HG03045 (cell line): Measurements from ENCODE around the gene COX17.

Experiments used
- ATAC-seq: cut with Tn5 transposase; IDR thresholded peaks from one replicate; pipeline ENCODE4 v1.9.1; 2021; ENCODE audit warnings: mild to moderate bottlenecking, moderate library complexity; ENCODE audit not compliant: unreplicated experiment

The COX17 gene

DNA sequence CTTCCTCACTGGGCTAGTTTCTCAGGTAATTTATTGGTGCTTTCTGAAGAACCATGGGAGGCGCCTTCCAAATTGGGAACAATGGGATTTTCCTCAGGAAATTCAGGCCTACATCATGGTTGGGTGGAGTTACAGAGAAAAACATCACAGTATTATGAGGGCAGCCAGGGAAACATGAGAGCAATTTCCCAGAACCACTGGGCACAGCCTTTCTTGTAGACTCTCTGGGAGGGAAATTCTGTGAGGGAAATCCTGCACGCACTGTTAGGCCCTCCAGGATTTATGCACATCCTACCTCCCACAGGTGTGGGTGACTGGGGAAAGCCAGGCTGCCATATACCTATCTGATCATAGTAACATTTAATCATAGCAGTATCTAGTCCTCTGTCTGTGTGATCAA, 30.0 kb downstream of the COX17 start:
- no peak for ATAC-seq

DNA sequence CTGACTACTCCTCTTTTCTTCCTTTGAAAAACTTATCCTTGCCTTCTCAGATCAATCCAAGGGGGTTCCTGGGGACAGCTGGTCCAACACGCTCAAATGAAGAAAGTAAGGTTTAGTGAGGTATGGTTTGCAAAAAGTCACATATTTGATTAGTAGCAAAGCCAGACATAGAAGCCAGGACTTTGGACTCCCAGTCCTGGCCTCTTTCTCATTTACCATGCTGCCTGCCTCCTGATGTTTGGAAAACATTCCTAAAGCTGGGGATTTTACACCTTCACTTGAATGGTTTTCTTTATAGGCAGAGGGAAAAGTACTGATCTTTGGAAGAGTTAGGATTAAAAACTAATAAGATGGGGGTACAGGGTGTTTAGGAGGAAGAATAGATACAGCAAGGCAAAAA, 31.4 kb downstream of the COX17 start:
- no peak for ATAC-seq

DNA sequence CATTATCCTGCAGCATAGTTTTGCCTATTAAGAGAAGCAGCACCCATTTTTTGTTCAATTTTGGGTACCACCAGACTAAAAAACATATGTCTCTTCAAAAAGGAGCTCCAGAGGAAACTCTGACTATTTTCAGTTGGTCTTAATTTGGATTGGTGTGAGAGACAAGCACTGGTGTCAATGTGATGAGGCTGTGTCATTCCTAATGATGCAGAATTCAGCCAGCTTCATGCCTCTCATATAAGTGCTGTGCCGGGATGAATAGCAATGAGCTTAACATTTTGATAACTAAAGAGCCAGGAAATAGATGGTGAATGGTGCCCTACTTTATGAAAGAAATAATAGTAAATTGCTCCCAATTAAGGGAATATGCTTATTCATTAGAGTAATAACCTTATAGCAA, 32.7 kb downstream of the COX17 start:
- ATAC-seq, result no peak

DNA sequence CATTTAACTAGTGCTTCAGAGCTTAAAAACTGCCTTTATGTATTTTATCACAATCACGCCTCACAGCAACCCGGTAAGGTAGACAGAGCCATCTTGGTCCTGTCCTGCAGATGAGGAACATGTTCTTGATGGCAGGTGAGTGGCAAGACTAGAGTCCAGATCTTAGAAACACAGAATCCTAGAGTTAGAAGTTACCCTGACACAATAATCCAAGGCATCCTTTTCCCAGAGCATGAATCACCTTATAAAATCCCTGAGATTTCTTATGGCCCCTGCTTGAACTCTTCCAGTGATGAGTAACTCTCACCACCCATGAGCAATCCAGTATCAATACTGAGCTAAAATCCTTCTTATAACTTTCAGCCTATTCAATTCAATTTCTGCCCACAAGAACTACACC, 33.7 kb downstream of the COX17 start:
- ATAC-seq, result no peak

DNA sequence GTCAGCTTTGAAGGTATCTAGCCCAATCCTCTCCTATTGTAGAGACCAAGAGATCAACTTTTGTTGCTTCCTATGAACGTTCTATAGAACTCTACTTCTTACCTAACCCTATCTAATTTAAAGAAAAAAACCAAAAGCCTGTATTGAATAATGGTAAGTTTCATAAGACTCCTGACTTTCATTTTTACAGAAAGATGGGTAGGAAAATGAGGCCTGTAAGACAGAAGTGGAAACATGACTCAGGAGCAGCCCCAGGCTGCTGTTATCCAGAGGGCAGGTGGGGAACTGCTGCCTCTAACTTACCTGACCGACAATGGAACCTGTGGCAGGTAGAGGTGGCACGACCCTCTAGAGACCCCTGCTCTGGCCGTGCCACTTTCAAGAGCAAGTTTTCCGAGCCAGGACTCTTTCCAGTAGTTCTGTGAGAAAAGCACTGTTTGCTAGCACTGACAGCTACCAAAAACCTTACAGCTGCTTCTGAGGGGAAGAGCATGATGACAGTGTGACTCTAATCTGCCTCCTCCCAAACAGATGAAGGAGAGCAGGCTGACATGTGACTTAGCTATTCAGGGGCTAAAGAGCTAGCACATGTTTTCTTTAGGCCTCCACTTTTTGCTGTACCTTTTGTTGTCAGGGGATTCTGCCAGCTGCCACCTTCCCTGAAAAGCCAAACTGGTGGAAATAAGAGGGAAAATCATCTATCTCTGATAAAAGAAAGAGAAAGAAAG, 34.3 kb downstream of the COX17 start:
- ATAC-seq, result no peak

DNA sequence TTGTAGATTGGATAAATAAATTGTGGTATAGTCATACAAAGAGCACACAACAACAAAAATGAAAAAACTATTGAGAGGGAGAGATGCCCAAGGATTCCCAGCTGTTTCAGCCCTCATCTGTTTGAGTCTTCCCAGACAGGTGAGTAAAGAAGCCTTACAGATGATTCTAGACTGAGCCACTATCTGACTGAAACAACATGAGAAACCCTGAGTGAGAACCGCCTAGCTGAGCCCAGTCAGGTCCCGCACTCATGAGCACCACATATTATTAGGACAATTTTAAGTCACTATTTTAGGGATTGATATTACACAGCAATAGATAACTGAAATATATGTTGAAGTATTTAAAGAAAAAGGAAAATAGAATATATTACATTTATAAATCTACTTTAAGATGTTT, 35.8 kb downstream of the COX17 start:
- no peak for ATAC-seq

DNA sequence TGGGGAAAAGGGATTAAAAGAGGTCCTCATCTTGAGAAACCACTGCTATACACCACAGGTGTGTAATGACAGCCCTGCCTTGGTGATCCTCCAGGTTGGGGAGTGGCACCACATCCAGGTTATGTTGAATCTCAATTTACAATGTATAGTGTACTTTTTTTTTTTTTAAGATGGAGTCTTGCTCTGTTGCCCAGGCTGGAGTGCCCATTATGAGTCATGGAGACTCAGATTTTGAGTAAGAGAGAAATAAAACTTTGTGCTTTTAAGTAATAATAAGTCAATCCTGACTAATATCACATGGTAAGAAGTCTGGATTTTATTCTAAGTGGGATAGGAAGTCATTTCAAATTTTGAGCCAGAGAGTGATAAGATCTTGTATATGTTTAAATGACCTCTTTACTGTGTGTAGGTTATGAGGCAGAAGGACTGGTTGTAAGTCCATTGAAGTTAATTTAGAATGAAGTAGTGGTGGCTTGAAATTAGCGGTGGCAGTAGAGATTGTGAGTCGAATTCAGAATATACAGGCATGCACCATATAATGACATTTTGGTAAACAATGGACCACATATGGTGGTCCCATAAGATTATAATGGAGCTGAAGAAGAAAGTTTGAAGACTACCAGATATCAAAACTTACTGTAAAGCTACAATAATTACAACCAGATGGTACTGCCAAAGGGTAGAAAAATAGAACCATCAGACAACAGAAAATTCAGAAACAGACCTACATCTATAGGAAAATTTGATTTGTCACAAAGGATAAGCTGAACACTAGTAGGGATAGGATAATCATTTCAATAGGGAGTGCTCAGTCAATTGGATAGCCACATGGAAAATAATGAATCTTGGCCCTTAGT, 37.5 kb downstream of the COX17 start:
- no peak for ATAC-seq

DNA sequence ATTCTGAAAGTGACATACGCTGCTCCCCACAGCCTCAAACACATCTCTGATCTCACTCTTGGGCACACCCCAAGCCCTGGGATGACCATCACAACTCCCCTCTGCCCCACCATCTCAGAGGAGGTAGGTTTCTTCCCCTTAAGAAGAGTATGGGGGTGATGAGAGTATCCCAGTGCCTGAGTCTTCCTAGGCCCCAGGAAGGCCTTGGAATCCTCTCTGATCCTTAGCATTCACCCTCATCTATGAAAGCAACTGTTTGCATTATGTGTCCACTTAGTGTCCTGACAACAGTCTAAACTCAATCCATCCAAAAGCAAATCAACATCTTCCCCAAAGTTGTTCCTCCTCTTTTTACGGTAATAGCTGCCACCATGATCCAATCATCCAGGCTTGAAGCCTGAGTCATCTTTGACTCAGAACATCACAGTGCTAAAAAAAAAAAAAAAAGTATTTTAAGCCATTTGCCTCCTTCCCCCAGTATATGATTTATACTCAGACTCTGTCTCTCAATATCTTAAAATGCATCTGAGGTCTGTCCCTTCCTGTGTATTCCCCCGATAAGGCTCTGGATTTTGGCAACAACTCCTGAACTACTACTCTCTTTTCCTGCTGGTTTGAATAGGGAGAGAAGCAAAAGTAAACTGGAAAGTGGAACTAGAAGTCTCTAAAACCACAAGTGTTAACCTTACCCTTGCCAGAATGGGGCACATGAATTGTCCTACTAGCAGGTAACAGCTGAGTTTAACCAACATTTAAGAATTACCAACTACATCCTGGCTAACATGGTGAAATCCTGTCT, 39.3 kb downstream of the COX17 start:
- ATAC-seq, result peak; percentile 33

DNA sequence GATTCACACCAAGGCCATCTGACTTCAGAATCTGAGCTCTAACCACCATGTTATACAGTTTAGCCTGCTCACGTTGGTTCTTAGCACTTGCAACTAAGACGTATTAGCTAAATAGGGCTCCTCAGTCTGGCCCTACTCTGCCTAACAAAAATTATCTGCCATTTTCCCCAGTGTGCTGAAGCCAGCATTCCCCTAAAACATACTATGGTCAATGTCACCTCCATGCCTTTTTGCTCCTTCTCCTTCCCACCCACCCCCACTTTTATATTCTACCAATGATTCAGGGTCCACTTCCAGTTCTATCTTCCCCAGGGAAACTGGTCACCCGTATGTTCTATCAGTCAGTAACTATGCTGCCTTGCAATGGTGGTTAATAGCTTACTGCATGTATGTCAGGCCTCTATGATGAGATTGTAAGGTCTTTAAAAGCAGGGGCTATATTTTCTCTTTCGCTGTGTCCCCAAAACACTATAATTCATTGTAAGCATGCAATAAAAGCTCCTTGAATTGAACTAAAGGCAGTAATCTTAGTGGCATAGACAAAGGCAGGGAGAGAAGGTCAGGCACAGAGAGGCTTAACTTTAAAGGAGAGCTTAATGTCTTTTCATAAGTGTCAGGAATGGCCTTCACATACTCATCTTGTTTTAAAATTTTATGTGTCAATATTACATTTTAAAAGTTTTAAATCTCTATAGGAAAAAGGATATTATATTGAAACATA, 40.2 kb downstream of the COX17 start:
- no peak for ATAC-seq

DNA sequence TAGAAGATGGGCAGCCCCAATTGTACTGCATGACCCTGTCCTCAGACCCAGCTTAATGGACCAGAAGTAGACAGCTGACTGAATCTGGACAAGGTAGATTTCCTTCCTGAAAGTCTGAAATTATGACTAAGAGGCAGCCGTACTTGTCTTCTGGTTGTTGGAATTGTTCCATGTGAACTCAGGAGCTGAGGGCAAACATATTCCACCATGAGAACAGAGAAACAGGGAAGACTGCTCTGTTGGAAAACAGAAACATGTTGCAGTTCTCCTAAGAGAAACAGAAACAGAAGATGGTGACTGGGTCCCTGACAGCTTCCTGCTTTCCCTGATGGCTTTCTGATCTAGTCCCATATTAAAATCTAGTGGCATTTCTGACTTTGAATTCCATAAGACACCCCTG, 41.0 kb downstream of the COX17 start:
- no peak for ATAC-seq

DNA sequence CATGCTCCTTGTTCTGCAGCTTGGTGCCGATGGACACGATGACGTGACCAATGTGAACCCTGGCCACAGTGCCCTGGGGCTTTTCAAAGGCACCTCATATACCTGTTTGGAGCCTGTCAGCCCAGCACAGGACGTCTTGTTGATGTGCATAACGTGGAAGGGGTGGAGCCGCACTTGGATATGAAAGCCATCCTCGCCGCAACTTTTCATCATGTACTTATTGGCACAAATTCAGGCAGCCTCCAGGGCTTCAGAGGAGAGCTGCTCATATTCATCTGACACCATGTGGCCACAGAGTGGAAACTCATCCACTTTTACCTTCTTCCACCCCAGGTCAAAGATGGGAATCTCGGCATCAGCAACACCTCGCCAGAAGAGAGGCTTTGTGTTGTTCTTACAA, 41.5 kb downstream of the COX17 start:
- no peak for ATAC-seq

DNA sequence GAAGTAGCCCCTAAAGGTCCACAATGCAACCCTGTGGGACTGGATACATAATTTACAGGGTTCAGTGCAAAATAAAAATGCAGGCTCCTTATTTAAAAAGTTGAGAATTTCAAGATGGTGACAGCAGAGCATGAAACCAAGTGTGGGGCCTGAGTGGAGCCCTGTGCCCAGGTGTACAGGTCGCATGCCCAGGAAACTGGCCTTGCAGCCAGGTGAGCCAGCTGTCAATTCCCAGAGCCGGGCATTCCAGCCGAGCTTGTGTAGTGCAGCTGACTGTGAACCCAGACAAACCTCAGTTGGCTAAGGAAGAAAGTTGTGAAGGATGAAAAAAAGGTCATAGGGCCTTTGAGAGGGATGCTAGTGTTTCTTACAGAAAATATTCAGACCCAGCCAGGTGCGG, 44.4 kb downstream of the COX17 start:
- ATAC-seq, result no peak

DNA sequence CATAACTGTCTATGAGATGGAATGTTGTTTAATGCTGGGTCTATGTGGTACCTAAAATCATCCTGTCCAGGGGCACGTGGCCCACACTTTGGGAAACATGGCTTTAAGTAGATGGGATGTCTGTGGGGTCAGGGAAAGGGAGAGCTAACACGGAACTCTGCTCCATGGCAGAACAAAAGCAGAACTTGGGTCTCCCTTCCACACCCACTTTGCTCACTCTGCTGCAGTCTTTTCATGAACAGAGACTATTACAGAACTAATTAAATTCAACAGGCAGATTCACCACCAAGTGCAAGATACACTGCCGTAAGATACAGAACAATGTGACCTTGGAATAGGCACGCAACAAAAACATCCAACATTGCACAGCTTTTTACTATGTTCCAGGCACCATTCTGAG, 45.0 kb downstream of the COX17 start:
- ATAC-seq, result no peak

DNA sequence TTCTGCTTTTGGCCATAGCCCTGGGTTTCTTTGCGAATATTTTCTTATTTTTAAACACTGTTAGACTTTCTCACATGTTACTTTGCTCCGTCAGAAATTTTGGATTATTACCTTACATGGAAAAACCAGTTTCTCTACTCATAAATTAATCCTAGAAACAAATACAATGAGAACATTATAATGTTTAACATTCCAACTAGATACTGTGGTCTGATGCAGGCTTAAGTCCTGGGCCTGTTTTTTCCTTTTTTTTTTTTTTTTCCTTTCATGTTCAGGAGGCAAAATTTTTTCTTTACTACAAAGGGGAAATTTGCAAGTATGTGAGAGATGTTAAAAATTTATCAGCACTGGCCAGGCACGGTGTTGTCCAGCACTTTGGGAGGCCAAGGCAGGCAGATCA, 45.7 kb downstream of the COX17 start:
- no peak for ATAC-seq

DNA sequence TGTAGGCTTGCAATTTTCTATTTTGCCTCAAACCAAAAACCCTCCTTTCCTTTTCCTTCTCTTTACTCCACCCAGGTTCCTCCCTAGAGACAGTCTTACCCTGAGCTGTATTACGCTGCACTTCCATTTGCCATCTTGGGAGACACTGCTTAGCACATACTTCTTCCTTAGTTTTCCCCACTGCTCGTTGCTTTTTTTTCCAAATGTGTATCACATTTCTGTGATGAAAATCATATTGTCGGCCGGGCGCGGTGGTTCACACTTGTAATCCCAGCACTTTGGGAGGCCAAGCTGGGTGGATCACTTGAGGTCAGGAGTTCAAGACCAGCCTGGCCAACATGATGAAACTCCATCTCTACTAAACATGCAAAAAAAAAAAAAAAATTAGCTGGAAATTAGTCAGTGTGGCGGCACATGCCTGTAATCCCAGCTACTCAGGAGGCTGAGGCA, 46.3 kb downstream of the COX17 start:
- ATAC-seq, result no peak

DNA sequence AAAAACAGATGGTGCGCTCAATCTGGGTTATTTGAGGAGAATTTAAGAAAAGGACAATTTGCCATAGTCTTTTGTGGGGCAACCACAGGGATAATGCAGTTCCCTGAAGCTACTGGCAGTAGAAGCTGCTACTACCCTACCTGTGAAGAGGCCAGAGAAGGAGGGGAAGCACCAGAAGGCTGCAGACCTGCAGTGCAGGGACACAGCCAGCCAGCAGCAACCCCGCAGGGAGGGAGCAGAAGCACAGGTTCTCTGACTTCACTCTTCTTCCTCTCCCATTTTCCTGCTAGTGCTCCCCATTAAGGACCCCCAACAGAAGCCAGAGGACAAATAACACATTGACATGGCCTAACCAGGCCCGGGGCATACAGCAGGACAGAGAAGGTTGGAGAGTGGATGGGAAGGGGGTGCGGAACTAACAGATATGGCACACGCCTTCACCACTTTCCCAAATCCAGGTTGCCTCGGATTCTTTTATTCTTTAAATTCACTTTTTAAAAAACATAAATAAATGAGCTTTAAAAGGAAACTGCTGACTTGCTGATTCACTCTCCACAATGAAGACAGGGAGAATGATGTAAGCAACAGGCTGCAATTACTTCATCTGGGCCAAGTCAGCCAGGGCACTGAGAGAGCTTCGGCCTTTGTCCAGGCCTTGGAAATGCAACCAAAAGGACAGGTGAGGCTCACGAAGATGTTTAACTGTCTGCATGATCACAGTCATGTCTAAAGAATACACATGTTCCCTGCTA, 46.9 kb downstream of the COX17 start:
- ATAC-seq, result no peak

DNA sequence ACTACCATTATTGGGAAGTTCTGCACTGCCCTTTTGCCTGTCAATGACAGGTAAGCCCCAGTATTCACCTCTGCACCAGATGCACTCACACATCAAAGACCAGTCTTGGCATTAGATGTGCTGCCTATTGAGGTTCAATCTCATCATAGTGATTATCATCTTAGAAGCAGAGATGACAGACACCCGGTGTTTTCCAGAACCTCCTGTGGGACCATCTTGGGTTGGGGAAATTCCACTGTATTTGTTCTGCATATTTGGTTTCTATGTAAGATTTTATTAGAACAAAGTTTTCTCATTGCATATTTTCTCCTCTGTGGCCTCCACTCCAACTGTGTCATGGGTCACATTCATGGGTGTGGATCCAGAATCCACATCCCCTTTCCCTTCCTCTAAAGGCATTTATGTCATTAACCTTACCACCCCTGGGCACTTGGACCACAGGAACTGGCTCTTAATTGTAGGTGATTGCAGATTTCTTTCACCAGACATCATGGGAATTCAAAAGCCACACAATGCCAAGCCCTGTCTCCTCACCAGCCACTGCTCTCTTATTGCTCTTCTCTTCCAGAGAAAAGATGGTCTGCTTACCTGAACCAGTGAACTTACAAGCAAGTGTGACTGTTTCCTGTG, 48.3 kb downstream of the COX17 start:
- ATAC-seq, result peak; percentile 23

DNA sequence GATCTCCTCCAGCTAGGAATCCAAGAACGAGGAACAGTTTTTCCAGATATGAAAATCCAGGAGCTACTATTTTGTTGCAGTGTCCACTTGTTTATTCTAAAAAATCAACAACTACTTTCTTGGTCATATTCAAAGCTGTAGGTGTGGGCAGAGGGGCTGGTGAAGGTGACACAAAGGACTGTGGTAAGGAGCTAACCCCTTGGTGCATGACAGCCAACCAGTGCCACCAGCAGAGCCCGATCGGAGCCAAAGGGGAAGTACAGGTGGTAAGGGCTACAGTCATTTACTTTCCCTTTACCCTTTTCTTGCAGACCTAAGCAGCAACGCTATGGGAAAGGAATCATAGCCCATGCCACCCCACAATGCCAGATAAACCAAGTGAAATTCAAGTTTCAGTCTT, 48.8 kb downstream of the COX17 start:
- ATAC-seq, result peak; percentile 58

DNA sequence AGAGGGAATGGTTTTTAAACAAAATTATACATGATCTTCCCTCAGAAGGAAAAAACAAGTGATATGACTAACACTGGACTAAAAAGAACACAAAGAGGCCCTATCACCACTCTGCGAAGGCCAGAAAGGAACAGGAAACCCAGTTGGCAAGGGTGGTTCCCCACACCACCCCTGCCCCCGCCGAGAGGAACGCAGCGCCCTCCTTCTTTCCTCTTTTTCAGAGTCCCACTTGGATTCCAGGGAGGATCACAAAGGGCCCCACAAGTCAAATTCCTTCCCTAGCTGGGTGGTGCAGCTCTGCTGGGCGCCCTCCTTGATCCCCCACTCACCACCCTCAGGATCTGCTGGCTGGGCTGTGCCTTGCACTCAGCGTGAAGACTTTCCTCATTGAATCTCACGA, 49.7 kb downstream of the COX17 start:
- no peak for ATAC-seq

DNA sequence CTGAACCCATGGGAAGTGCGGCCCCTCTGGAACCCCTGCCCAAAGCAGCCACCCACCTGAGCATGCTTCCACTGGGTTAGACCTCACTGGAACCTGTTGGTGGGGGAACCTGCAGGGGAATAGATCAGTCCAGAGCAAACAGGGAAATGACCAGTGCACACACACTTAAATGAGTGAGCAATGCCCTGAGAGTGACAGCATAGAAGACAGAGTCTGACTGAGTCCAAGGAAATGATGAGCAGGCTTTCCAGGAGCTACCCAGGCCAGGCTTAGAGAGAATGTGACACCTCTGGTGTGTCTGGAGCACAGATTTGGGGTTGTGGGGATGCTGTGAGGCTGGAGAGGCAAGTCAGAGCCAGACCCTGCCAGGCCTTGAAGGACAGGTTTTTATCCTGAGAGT, 51.0 kb downstream of the COX17 start:
- ATAC-seq, result no peak
